ENCODE results near the gene RSBN1L.

GRCh38 chr7:77746164-77746823 lies 50.0 kb downstream of the RSBN1L start:
- TF ChIP-seq POLR2AphosphoS5 (IDR thresholded peaks at IDR 0.05; ENCODE audit: low read depth, low read length) (no peak), POLR2A (IDR thresholded peaks at IDR 0.05; ENCODE audit: low read depth, low read length) (no peak)

Data from GM12892 (cell line).